ENCODE measurements around the gene GNG7. TPM values are rescaled to one million over a fixed set of nuclear protein-coding genes. Genes with fewer than 3 reads are reported as not detected.

GNG7 gene
- total RNA-seq, 1 experiment from 2014 or later = 0.87 TPM

DNA sequence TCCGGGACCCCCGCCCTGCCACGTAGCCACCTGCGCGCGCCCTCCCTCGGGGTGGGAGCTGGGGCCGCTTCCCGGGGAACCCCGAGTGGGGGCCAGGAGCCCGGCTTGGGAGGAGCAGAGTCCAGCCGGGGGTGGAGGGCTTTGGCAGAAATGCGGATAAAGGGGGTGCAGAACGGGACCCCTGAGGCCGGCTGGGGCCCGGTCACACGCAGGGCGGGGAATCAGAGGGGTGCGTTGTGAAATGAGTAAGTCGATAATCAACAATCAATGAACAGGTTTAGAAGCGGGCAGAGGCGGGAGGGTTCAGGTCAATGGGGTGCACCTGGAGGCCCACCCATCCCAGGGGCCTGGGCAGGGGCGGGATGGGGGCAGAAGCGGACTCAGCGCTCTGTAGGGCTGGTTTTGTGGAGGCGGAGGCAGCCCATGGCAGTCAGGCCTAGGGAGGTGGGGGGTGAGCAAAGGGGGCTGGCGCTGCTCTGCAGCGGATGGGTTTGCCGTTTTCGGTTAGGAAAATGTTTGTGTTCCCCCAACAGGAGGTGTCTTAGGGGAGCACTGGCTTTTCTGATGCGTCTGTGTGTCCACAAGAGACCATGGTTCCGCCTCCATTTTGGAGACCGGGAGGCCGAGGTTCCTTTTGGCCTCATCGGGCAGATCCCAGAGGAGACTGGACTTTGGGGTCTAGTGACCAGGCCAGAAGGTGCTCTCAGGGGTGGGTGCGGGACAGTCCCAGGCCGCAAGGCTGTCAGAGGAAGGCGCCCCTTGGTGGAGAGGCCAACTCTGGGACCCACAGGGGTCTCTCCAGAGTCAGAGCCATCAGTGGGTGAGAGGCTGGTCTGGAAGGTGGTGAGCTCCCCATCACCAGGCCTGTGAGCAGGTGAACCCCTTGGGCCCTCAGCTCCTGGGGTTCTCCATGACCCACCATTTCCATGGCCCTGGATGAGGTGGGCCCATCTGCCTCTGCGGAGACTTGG is 19.4 kb upstream of the GNG7 start:
- peak overlapping the region; percentile 24 for H3K4me3 Mint-ChIP-seq (ENCODE audit: low read depth, unreplicated experiment)
- TF ChIP-seq CTCF (IDR thresholded peaks at IDR 0.05; ENCODE audit: unreplicated experiment) = no peak
- H3K27ac Mint-ChIP-seq (ENCODE audit: unreplicated experiment) = peak overlapping the region; percentile 44
- no TSS peak for BruUV-seq (replicated peaks)
- intact Hi-C loops (cut with micrococcal nuclease; ENCODE audit: unreplicated experiment) = no loop called here
- DNase-seq = no peak
- CTCF ChIA-PET = no interaction called here
- H3K27me3 Mint-ChIP-seq (ENCODE audit: unreplicated experiment) = peaks cover 57% of the 10 kb centered on the region
- H3K36me3 Mint-ChIP-seq (ENCODE audit: insufficient read depth, unreplicated experiment) = no peaks in the 10 kb centered on the region
- H3K4me1 Mint-ChIP-seq (ENCODE audit: low read depth, unreplicated experiment) = no peaks in the 10 kb centered on the region
- H3K9me3 Mint-ChIP-seq (ENCODE audit: low read depth, unreplicated experiment) = no peaks in the 10 kb centered on the region

DNA sequence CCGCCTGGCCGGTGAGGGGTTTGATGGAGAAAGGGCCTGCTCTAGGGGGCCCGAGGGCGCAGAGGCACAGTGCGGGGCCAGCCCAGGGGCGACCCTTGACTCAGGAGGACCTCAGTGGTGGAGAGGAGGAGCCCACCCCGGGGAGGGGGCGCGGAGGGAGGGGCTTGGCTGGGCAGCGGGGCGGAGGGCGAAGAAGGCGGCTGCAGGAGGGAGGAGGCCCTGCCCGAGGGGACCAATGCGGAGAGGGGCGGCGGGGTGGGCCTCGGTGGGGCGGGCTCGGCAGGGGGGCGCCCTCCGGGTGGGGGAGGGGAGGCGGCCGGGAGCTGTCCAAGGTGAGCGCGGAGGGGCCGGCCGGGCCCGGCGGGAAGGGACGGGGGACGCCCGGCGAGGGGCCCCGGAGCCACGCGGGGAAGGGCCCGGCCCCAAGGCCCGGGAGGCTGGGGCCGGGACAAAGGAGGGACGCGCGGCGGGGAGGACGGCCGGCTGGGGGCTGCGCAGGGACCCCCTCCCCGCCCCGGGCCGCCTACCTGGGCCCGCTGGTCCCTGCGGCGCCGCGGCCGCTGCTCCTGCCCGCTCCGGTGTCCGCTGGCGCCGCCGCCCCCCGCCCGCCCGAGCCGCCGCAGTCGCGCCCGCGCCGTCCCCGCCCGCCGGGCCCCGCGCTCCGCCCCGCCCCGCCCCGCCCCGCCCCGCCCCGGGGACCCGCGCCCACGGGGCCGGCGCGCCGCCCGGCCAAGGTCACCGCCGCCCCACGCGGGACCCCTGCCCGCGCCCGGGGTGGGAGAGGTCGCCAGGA is 18.5 kb upstream of the GNG7 start, which contains the start of gene DIRAS1:
TSS of gene DIRAS1 (minus strand) at position 596 of the 793 bp plus-strand sequence. CDS start 3,566 bp downstream, outside the sequence.
- BruUV-seq (replicated peaks) = no TSS peak
- no peak within 1 kb of the TSS for H3K27ac Mint-ChIP-seq (ENCODE audit: unreplicated experiment)
- peak within 1 kb of the TSS; percentile 12 for H3K4me3 Mint-ChIP-seq (ENCODE audit: low read depth, unreplicated experiment)
- no peaks in the 10 kb centered on the region for H3K9me3 Mint-ChIP-seq (ENCODE audit: low read depth, unreplicated experiment)
- intact Hi-C loops (cut with micrococcal nuclease; ENCODE audit: unreplicated experiment) = no loop called here
- DNase-seq = no peak
- CTCF ChIA-PET = no interaction called here
- no peaks in the 10 kb centered on the region for H3K4me1 Mint-ChIP-seq (ENCODE audit: low read depth, unreplicated experiment)
- no peak for TF ChIP-seq CTCF (IDR thresholded peaks at IDR 0.05; ENCODE audit: unreplicated experiment)
- H3K36me3 Mint-ChIP-seq (ENCODE audit: insufficient read depth, unreplicated experiment) = no peaks in the 10 kb centered on the region
- peaks cover 53% of the 10 kb centered on the region for H3K27me3 Mint-ChIP-seq (ENCODE audit: unreplicated experiment)

GRCh38 chr19:2719920-2720776 is 17.7 kb upstream of the GNG7 start:
- no TSS peak for BruUV-seq (replicated peaks)
- DNase-seq = no peak
- H3K4me1 Mint-ChIP-seq (ENCODE audit: low read depth, unreplicated experiment) = no peaks in the 10 kb centered on the region

More at GRCh38 chr19:2719920-2720776, 17.7 kb upstream of the GNG7 start:
- Mint-ChIP-seq H3K27ac (ENCODE audit: unreplicated experiment) (no peak overlapping the region), H3K4me3 (ENCODE audit: low read depth, unreplicated experiment) (no peak overlapping the region), H3K9me3 (ENCODE audit: low read depth, unreplicated experiment) (peaks cover 4% of the 10 kb centered on the region), H3K27me3 (ENCODE audit: unreplicated experiment) (peaks cover 58% of the 10 kb centered on the region), H3K36me3 (ENCODE audit: insufficient read depth, unreplicated experiment) (no peaks in the 10 kb centered on the region)
- intact Hi-C loops (cut with micrococcal nuclease; ENCODE audit: unreplicated experiment) = no loop called here
- no peak for TF ChIP-seq CTCF (IDR thresholded peaks at IDR 0.05; ENCODE audit: unreplicated experiment)
- CTCF ChIA-PET = no interaction called here

All from Calu3 (cell line).